PC-3 (cell line): ENCODE measurements around the gene NLGN2.
"Not testable (repeated sequence)": the region's sequence is repeated elsewhere in the genome, so short reads cannot be mapped to it uniquely, and the experiment has no call there.

ENCODE experiments used
- EZH2 ChIP-seq: fragments of 300-600 bp; sonication (generic); IDR thresholded peaks from one replicate; pipeline ENCODE4 v1.6.1; 2017; ENCODE audit warnings: antibody characterized with exemption, mild to moderate bottlenecking, low read length; ENCODE audit not compliant: unreplicated experiment
- TF ChIP-seq, protein P1 (sequence below): fragments of 300-600 bp; sonication (generic); conservative IDR thresholded peaks from 2 replicates; pipeline ENCODE4 v1.5.1; 2017; ENCODE audit warnings: antibody characterized with exemption, low read depth, mild to moderate bottlenecking, low read length

DNA sequence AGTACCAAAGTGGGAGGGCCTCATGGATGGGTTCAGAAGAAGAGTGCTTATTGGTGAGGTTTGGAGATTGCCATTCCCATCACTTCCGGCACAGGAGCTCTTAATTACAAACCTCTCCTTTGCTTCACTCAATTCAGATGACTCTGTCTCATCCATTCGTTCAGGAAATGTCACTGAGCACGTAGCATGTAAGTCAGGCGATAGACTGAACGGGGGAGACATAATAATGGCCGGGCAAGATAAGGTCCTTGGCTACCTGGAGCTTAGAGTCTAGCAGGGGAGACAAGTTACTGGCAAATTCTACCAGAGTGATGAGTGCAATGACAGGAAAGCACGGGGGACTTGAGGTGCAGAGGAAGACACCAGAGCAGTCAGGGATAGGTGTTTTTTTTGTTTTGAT lies 41.7 kb upstream of the NLGN2 start:
- TF ChIP-seq, protein P1, sequence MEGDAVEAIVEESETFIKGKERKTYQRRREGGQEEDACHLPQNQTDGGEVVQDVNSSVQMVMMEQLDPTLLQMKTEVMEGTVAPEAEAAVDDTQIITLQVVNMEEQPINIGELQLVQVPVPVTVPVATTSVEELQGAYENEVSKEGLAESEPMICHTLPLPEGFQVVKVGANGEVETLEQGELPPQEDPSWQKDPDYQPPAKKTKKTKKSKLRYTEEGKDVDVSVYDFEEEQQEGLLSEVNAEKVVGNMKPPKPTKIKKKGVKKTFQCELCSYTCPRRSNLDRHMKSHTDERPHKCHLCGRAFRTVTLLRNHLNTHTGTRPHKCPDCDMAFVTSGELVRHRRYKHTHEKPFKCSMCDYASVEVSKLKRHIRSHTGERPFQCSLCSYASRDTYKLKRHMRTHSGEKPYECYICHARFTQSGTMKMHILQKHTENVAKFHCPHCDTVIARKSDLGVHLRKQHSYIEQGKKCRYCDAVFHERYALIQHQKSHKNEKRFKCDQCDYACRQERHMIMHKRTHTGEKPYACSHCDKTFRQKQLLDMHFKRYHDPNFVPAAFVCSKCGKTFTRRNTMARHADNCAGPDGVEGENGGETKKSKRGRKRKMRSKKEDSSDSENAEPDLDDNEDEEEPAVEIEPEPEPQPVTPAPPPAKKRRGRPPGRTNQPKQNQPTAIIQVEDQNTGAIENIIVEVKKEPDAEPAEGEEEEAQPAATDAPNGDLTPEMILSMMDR, result not testable (repeated sequence)
- not testable (repeated sequence) for TF ChIP-seq EZH2
